ENCODE measurements around the gene DLAT. TPM values are rescaled to one million over a fixed set of nuclear protein-coding genes. Genes with fewer than 3 reads are reported as not detected.
A peak's percentile ranks its signal among the peaks of the same experiment; 100 is the strongest.

Gene DLAT
- total RNA-seq, 2 donors from 2014 or later, result 15.6 to 15.9 TPM

DNA sequence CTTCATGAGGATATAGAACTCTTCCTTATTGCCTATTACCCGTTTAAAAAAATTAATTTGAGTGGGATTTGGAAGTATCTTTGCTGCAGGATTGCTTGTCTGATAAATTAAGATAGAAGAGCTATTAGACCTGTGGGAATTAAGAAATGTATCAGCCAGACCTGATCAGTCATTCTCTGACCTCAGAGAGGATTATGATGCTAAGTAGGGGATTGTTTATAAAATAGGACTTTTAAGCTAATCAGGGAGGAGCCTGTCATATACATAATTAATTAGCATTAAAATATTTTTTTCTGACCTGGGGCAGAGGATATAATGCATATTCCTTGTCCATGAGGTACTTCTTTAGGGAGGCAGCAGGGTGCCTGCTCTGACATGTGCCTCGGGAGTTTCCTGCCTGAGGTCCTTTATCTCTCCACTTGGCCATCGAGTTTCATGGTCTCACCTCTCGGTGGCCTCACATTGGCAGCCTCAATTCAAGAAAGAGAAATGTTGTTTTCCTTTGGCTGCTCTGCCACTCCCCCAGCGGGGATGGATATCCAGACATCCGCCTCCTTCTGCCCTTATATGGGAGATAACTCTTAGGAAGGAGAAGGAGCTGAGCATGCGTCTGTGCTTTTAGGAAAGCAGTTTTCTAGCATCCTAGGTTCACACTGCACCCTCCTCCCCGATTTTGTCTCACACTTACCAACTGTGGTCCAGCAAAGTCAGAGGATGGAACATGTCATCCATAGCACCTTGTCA lies 47.0 kb upstream of the DLAT start:
- peak; percentile 69 for ATAC-seq (ENCODE audit: insufficient number of reproducible peaks, low FRiP score, low read depth)
- peak overlapping the region; percentile 93 to 94 for H3K27ac ChIP-seq

DNA sequence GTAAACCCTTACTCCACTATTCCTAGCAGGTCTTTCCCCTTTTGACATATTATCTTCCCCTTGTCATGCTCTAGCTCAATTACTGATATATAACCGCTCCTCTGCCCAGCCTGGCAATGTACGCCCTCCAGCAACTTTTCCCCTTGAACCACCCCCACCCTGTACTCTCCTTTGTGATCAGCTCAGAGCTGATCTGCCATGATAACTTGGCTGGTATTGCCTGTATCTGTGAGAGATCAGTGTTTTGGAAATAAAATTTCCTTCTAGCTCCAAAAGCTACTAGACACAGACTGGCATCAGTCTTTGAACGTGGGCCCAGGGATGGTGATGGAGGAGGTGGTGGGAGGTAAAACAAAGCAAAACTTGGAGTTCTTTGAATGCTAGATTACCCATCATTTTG lies 45.1 kb upstream of the DLAT start:
- DNase-seq (ENCODE audit: low spot score) (no peak), ATAC-seq (ENCODE audit: insufficient number of reproducible peaks, low FRiP score, low read depth) (no peak)
- TF ChIP-seq CTCF (IDR thresholded peaks at IDR 0.05), result no peak
- Histone ChIP-seq H3K27ac (peak overlapping the region in 1 of 2 donors; percentile 93), H3K9me3 (no peaks in the 10 kb centered on the region), H3K36me3 (peaks cover 26% of the 10 kb centered on the region), H3K4me3 (no peak overlapping the region), H3K4me1 (ENCODE audit: control insufficient read depth in 1 of 2, low read depth in 2 of 2) (peaks cover 6 to 43% of the 10 kb centered on the region in 2 donors), H3K27me3 (replicated peaks; ENCODE audit: insufficient read depth) (no peaks in the 10 kb centered on the region)

More for the DNA sequence above, 47.0 kb upstream of the DLAT start:
- H3K27me3 ChIP-seq (replicated peaks; ENCODE audit: insufficient read depth), result no peaks in the 10 kb centered on the region
- peak overlapping the region; percentile 87 for H3K4me3 ChIP-seq
- TF ChIP-seq CTCF (IDR thresholded peaks at IDR 0.05), result no peak
- H3K36me3 ChIP-seq, result peaks cover 18% of the 10 kb centered on the region
- peaks cover 6 to 43% of the 10 kb centered on the region in 2 donors for H3K4me1 ChIP-seq (ENCODE audit: control insufficient read depth in 1 of 2, low read depth in 2 of 2)
- no peak for DNase-seq (ENCODE audit: low spot score)
- no peaks in the 10 kb centered on the region for H3K9me3 ChIP-seq

GRCh38 chr11:111981270-111981669 lies 43.9 kb upstream of the DLAT start:
- Histone ChIP-seq H3K4me3 (no peak overlapping the region), H3K27me3 (replicated peaks; ENCODE audit: insufficient read depth) (no peaks in the 10 kb centered on the region), H3K36me3 (peaks cover 35% of the 10 kb centered on the region), H3K9me3 (no peaks in the 10 kb centered on the region), H3K4me1 (ENCODE audit: control insufficient read depth in 1 of 2, low read depth in 2 of 2) (peaks cover 6 to 35% of the 10 kb centered on the region in 2 donors), H3K27ac (peak overlapping the region in 1 of 2 donors; percentile 3)
- no peak for TF ChIP-seq CTCF (IDR thresholded peaks at IDR 0.05)
- ATAC-seq (ENCODE audit: insufficient number of reproducible peaks, low FRiP score, low read depth) (no peak), DNase-seq (ENCODE audit: low spot score) (no peak)

GRCh38 chr11:111982019-111982464 lies 43.2 kb upstream of the DLAT start:
- Histone ChIP-seq H3K4me1 (ENCODE audit: control insufficient read depth in 1 of 2, low read depth in 2 of 2) (peaks cover 6 to 31% of the 10 kb centered on the region in 2 donors), H3K4me3 (no peak overlapping the region), H3K36me3 (peaks cover 42% of the 10 kb centered on the region), H3K27ac (no peak overlapping the region), H3K27me3 (replicated peaks; ENCODE audit: insufficient read depth) (no peaks in the 10 kb centered on the region), H3K9me3 (no peaks in the 10 kb centered on the region)
- no peak for ATAC-seq (ENCODE audit: insufficient number of reproducible peaks, low FRiP score, low read depth)
- DNase-seq (ENCODE audit: low spot score), result no peak
- TF ChIP-seq CTCF (IDR thresholded peaks at IDR 0.05), result peak; percentile 58

DNA sequence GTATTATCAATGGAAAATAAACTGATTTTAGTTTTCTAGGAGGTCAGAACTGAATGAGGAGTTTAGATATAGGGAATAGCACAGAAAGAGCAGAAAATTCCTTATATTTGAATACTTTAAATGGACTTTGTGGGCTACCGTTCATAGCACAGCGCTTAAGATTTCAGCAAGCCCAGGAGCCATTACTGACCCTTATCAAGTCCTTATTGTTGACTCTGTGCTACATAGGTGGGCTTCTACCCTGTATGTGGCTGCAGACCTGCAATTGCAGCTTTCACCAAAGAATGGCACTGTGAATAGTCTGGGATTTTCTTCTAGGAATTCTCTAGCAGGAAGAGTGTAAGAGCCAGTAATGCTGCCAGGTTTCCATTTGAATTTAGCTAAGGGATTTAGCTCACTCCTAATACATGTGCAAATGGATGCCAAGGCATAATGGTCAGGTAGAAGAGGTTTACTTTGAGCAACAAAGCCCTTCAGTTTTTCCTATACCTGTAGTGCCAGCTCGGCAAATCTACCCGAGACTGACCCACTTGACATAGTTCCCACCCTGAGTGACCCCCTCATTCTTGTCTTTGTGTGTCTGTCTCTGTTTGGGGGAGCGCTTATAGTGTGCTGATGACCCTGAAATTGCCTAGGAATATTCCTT lies 42.5 kb upstream of the DLAT start:
- DNase-seq (ENCODE audit: low spot score) (no peak), ATAC-seq (ENCODE audit: insufficient number of reproducible peaks, low FRiP score, low read depth) (no peak)
- Histone ChIP-seq H3K9me3 (no peaks in the 10 kb centered on the region), H3K4me1 (ENCODE audit: control insufficient read depth in 1 of 2, low read depth in 2 of 2) (peaks cover 6 to 31% of the 10 kb centered on the region in 2 donors), H3K27ac (no peak overlapping the region), H3K4me3 (no peak overlapping the region), H3K36me3 (peaks cover 48% of the 10 kb centered on the region), H3K27me3 (replicated peaks; ENCODE audit: insufficient read depth) (no peaks in the 10 kb centered on the region)
- TF ChIP-seq CTCF (IDR thresholded peaks at IDR 0.05), result no peak
